Measurements from ENCODE around the gene DCANP1. TPM values are rescaled to one million over a fixed set of nuclear protein-coding genes. Genes with fewer than 3 reads are reported as not detected.

The DCANP1 gene
- total and polyA plus RNA-seq, 9 of the 15 experiments (the other 6 are each of a cell fraction or from before 2014, with no cell fraction given), result not detected

DNA sequence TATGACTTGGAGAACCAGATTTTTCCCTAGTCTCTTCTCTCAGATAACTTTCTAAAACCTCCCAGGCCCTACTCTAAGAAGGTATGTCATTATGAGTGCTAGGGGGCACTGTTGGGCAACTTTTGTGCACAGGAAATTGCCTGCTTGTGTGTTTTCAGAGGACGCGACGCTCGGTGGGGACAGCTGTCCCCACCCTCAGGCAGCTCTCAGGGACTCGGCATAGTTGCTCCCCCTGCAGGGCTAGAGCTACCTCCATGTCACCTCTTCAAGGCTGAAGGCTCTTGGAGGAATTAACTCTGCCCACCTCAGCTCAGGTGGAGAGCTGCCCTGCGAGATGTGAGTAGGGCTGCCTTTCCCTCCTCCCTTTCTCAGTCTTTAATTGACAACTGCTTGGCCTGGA lies 15.2 kb upstream of the DCANP1 start (continued):
- TF ChIP-seq, protein P1, sequence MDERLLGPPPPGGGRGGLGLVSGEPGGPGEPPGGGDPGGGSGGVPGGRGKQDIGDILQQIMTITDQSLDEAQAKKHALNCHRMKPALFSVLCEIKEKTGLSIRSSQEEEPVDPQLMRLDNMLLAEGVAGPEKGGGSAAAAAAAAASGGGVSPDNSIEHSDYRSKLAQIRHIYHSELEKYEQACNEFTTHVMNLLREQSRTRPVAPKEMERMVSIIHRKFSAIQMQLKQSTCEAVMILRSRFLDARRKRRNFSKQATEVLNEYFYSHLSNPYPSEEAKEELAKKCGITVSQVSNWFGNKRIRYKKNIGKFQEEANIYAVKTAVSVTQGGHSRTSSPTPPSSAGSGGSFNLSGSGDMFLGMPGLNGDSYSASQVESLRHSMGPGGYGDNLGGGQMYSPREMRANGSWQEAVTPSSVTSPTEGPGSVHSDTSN (CRISPR knock-in tag; IDR thresholded peaks at IDR 0.05; ENCODE audit: low read depth), result no peak
- TF ChIP-seq, protein P1 (tag; conservative IDR thresholded peaks at IDR 0.05; ENCODE audit: low read depth), result no peak
- TF ChIP-seq, protein P2, sequence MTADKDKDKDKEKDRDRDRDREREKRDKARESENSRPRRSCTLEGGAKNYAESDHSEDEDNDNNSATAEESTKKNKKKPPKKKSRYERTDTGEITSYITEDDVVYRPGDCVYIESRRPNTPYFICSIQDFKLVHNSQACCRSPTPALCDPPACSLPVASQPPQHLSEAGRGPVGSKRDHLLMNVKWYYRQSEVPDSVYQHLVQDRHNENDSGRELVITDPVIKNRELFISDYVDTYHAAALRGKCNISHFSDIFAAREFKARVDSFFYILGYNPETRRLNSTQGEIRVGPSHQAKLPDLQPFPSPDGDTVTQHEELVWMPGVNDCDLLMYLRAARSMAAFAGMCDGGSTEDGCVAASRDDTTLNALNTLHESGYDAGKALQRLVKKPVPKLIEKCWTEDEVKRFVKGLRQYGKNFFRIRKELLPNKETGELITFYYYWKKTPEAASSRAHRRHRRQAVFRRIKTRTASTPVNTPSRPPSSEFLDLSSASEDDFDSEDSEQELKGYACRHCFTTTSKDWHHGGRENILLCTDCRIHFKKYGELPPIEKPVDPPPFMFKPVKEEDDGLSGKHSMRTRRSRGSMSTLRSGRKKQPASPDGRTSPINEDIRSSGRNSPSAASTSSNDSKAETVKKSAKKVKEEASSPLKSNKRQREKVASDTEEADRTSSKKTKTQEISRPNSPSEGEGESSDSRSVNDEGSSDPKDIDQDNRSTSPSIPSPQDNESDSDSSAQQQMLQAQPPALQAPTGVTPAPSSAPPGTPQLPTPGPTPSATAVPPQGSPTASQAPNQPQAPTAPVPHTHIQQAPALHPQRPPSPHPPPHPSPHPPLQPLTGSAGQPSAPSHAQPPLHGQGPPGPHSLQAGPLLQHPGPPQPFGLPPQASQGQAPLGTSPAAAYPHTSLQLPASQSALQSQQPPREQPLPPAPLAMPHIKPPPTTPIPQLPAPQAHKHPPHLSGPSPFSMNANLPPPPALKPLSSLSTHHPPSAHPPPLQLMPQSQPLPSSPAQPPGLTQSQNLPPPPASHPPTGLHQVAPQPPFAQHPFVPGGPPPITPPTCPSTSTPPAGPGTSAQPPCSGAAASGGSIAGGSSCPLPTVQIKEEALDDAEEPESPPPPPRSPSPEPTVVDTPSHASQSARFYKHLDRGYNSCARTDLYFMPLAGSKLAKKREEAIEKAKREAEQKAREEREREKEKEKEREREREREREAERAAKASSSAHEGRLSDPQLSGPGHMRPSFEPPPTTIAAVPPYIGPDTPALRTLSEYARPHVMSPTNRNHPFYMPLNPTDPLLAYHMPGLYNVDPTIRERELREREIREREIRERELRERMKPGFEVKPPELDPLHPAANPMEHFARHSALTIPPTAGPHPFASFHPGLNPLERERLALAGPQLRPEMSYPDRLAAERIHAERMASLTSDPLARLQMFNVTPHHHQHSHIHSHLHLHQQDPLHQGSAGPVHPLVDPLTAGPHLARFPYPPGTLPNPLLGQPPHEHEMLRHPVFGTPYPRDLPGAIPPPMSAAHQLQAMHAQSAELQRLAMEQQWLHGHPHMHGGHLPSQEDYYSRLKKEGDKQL (CRISPR knock-in tag; IDR thresholded peaks at IDR 0.05; ENCODE audit: borderline replicate concordance), result no peak
- TF ChIP-seq ZNF785 (CRISPR knock-in tag; IDR thresholded peaks at IDR 0.05) (no peak), BRD4 (IDR thresholded peaks at IDR 0.05) (no peak), LEF1 (IDR thresholded peaks at IDR 0.05) (no peak), MTA1 (IDR thresholded peaks at IDR 0.05; ENCODE audit: borderline replicate concordance) (no peak), PTRF (tag; IDR thresholded peaks at IDR 0.05) (no peak), ZNF12 (CRISPR knock-in tag; IDR thresholded peaks at IDR 0.05) (no peak), ZNF121 (CRISPR knock-in tag; conservative IDR thresholded peaks at IDR 0.05) (no peak), LARP7 (IDR thresholded peaks at IDR 0.05) (no peak), NCOA6 (IDR thresholded peaks at IDR 0.05) (no peak)
- TF ChIP-seq, protein P3, sequence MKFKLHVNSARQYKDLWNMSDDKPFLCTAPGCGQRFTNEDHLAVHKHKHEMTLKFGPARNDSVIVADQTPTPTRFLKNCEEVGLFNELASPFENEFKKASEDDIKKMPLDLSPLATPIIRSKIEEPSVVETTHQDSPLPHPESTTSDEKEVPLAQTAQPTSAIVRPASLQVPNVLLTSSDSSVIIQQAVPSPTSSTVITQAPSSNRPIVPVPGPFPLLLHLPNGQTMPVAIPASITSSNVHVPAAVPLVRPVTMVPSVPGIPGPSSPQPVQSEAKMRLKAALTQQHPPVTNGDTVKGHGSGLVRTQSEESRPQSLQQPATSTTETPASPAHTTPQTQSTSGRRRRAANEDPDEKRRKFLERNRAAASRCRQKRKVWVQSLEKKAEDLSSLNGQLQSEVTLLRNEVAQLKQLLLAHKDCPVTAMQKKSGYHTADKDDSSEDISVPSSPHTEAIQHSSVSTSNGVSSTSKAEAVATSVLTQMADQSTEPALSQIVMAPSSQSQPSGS (CRISPR knock-in tag; IDR thresholded peaks at IDR 0.05), result no peak
- TF ChIP-seq, protein P4, sequence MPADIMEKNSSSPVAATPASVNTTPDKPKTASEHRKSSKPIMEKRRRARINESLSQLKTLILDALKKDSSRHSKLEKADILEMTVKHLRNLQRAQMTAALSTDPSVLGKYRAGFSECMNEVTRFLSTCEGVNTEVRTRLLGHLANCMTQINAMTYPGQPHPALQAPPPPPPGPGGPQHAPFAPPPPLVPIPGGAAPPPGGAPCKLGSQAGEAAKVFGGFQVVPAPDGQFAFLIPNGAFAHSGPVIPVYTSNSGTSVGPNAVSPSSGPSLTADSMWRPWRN (IDR thresholded peaks at IDR 0.05; ENCODE audit: low read depth), result no peak
- TF ChIP-seq, protein P5, sequence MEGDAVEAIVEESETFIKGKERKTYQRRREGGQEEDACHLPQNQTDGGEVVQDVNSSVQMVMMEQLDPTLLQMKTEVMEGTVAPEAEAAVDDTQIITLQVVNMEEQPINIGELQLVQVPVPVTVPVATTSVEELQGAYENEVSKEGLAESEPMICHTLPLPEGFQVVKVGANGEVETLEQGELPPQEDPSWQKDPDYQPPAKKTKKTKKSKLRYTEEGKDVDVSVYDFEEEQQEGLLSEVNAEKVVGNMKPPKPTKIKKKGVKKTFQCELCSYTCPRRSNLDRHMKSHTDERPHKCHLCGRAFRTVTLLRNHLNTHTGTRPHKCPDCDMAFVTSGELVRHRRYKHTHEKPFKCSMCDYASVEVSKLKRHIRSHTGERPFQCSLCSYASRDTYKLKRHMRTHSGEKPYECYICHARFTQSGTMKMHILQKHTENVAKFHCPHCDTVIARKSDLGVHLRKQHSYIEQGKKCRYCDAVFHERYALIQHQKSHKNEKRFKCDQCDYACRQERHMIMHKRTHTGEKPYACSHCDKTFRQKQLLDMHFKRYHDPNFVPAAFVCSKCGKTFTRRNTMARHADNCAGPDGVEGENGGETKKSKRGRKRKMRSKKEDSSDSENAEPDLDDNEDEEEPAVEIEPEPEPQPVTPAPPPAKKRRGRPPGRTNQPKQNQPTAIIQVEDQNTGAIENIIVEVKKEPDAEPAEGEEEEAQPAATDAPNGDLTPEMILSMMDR (IDR thresholded peaks at IDR 0.05 in 2 of 3, conservative IDR thresholded peaks at IDR 0.05 in 1 of 3; ENCODE audit: insufficient read depth in 2 of 3, low read depth in 1 of 3, low read length in 3 of 3), result peak; percentile 94 to 97 (median 97)
- TF ChIP-seq, protein P6, sequence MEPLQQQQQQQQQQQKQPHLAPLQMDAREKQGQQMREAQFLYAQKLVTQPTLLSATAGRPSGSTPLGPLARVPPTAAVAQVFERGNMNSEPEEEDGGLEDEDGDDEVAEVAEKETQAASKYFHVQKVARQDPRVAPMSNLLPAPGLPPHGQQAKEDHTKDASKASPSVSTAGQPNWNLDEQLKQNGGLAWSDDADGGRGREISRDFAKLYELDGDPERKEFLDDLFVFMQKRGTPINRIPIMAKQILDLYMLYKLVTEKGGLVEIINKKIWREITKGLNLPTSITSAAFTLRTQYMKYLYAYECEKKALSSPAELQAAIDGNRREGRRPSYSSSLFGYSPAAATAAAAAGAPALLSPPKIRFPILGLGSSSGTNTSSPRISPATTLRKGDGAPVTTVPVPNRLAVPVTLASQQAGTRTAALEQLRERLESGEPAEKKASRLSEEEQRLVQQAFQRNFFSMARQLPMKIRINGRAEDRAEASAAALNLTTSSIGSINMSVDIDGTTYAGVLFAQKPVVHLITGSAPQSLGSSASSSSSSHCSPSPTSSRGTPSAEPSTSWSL (CRISPR knock-in tag; IDR thresholded peaks at IDR 0.05; ENCODE audit: borderline replicate concordance), result no peak
